HG03378 (cell line): ENCODE data around the gene PRDM16.
"Not testable (repeated sequence)": the region's sequence is repeated elsewhere in the genome, so short reads cannot be mapped to it uniquely, and the experiment has no call there.

Source experiments
- ATAC-seq: cut with Tn5 transposase; IDR thresholded peaks from one replicate; pipeline ENCODE4 v1.9.1; 2021; ENCODE audit warnings: mild to moderate bottlenecking, moderate library complexity; ENCODE audit not compliant: unreplicated experiment

The PRDM16 gene

GRCh38 chr1:3080053-3080955 is 11.3 kb downstream of the PRDM16 start:
- no peak for ATAC-seq

- ATAC-seq, result no peak
Observed at GRCh38 chr1:3081171-3081683, 12.2 kb downstream of the PRDM16 start.

- ATAC-seq, result no peak
Observed at GRCh38 chr1:3082051-3082450, 13.0 kb downstream of the PRDM16 start.

GRCh38 chr1:3082571-3083516 is 13.8 kb downstream of the PRDM16 start:
- ATAC-seq, result no peak

DNA sequence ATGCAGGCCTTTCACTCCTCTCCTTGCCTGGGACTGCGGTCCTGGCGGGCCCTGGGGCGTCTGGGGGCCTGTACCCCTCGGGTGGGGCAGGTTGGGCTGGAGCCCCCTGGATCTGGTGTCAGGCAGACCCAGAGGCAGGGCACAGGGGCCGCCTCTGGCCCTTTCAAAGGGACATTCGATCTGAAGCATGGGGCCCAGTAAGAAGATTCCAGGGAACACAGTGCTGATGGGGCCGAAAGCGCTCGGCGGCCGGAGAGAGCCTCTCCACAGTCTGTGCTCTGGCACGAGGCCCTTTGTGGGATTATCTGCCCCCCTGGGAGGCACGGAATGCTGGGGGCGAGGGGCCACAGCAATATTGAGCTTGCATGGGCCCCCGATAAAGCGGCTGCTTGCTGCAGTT is 15.2 kb downstream of the PRDM16 start:
- ATAC-seq, result no peak

DNA sequence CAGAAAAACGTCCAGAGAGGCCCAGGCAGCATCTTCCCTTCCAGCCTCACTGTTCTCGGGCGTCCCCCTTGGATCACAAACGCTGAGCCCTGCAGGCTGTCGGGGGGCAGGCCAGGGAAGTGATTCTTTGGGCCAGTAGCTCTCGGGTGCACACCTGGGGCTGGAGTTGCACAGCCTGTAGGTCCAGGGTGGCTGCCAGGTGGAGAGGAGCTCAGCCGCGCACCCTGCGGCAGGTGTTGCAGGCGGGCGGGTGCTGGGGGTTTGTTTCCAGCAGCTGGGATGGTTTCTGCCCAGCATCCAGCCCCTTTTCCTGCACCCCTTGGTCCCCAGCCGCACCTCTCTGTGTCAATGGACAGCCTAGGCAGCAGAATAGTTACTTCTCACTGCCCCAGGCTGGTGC is 15.7 kb downstream of the PRDM16 start:
- ATAC-seq, result no peak

DNA sequence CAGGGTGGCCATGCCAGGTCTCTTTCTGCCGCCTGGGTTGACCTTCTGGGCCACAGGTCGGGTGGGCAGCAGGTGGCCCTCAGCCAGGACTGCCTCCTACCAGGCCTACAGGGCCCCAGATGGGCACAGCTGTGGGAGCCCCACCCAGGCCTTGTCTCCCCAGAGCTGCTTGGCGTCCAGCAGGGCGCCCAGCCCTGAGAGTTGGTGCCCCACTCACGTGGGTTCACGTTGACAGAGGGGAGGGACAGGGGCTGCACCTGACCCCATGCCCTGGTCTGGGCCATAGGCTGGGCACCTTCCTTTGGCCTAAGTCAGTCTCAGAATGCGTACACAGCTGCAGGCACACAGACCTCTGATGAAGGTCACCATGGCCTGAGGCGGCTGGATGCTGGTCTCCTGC is 16.7 kb downstream of the PRDM16 start:
- ATAC-seq, result no peak

GRCh38 chr1:3086272-3086974 is 17.4 kb downstream of the PRDM16 start:
- ATAC-seq, result no peak

- no peak for ATAC-seq
Observed at GRCh38 chr1:3087049-3087448, 18.0 kb downstream of the PRDM16 start.

DNA sequence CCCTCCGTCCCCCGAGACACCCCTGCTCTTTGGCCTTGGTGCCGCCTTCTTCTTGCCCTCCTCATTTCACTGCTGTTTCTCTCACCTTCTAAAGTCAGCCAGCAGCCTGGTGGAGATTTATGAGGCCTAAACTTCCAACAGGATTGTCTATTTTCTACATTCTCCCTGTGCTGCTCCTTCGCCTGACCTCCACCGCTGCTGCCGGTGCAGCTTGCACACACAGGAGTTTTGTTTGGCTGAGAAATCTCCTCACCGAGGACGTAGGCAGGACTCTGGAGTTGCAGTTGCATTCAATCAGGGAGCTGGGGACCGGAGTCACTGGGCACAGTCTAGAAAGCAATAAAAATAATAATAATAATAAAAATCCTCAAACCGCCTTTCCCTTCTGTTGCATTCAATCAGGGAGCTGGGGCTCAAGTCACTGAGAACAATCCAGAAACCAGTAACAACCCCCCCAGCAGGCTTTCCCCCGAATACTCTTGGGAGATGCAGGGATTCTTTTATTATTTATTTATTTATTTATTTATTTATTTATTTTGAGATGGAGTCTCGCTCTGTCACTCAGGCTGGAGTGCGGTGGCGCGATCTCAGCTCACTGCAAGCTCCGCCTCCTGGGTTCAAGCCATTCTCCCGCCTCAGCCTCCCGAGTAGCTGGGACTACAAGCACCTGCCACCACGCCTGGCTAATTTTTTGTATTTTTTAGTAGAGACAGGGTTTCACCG is 19.1 kb downstream of the PRDM16 start:
- ATAC-seq, result not testable (repeated sequence)

DNA sequence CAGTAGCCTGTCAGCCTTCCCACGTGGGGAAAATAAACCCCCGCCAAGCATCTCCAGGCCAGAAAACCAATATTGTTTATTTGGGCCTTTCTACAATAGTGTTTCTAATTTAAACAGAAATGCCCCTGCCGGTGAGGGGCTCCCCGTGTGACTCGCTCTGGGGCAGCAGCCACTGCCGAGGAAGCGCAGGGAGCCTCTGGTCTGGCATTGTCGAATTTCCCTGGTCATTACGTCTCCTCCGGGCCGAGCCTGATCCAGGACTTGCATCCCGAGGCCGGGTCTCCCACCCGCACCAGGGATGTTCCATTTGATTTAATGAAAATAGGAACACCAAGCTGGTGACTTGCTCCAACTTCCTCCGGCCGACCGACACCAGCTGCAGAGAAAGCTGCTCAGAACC is 20.5 kb downstream of the PRDM16 start:
- no peak for ATAC-seq

GRCh38 chr1:3091334-3091733 is 22.3 kb downstream of the PRDM16 start:
- ATAC-seq, result no peak

DNA sequence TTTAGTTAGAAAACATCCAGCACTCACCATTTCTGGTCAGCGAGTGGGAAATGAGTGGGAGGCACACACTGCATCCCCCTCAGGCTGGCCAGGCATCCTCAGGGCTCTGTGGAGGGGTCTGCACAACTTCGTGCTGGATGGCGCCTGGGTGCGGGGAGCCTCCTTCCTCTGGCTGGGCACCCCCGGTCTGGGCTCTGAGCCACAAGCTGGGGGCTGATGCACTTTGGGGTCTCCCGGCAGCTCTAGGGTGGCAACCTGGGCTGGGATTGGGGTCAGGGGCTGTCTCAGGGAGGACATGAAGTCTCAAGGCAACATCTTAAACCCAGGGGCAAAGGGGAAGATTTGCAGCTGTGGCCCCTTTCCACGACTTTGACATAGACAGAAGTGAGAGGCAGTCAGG is 23.5 kb downstream of the PRDM16 start:
- no peak for ATAC-seq

GRCh38 chr1:3093898-3094626 is 25.1 kb downstream of the PRDM16 start:
- ATAC-seq, result no peak

GRCh38 chr1:3094863-3095780 is 26.1 kb downstream of the PRDM16 start:
- no peak for ATAC-seq

DNA sequence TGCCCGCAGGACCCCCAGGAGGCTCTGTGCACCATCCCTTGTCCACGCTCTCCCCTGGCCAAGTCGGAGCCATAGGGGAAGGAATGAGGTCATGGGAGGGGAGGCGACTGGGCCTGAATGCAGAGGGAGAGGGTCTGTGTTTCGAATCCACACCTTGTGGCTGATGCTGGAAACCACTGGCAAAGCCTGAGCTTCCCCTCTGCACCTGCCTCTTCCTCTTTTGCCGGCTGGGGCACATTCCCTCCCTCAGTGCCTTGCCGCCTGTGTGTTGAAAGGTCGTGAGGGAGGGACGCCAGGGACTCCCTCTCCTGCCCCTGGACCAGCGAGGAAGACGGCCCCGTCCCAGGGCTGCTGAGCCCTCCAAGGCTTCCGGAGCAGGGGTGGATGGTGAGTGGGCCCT is 27.3 kb downstream of the PRDM16 start:
- no peak for ATAC-seq

DNA sequence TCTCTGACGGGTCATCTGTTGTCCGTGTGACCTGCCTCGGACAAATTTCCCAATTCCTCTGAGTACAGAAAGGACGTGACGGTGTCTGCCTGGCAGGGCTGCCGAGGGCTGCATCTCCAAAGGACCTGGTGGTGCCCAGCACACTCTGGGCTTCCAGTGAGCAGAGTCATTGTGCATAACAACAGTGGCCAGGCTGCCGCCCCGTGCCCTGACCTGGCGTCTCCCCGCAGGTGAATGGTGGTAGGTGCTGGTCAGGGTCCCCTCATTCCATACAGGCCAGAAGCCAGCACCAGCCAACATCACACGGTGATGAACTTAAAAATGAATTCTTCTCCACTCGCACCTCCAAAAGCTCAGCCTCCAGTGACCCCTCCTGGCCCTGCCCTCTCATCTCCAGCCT is 28.2 kb downstream of the PRDM16 start:
- ATAC-seq, result no peak

GRCh38 chr1:3097861-3098260 is 28.9 kb downstream of the PRDM16 start:
- ATAC-seq, result no peak

DNA sequence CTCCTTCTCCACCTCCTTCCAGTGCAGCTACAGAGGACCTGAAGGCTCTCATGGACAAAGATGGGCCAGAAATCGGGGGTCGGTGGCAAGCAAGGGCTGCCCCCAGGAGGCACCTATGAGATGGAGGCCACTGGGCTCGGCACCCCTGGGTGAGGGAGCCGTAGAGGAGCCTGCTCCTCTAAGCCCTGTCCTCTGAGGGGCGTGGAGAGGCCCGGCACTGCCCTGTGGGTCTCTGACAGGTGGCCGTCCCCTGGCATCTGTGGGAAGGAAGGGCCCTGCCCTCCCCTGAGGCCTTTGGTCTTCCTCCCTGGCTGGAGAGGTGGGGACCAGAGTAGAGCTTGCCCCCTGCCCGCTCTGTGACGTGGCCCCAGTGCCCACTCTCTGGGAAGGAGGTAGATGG is 30.9 kb downstream of the PRDM16 start:
- no peak for ATAC-seq
